ENCODE results near the gene ACSM2A. TPM values are rescaled to one million over a fixed set of nuclear protein-coding genes. Genes with fewer than 3 reads are reported as not detected.

Gene ACSM2A
- total RNA-seq, 2 experiments from 2014 or later = not detected

Other genes with a start within 250 kb of the ACSM2A start
- not detected for gene GP2, start 124.0 kb upstream of the ACSM2A start, total RNA-seq
- not detected for gene UMOD, start 98.8 kb upstream of the ACSM2A start, total RNA-seq
- not detected for gene PDILT, start 46.8 kb upstream of the ACSM2A start, total RNA-seq
- gene ACSM5, start 42.0 kb upstream of the ACSM2A start, total RNA-seq = not detected
- not detected for gene ACSM2B, start 124.8 kb downstream of the ACSM2A start, total RNA-seq
- gene ACSM1, start 246.2 kb downstream of the ACSM2A start, total RNA-seq = under 1 TPM in 1 of 2 experiments, not detected in 1; 0.22 TPM